Measurements from ENCODE around the gene VIL1. TPM values are rescaled to one million over a fixed set of nuclear protein-coding genes. Genes with fewer than 3 reads are reported as not detected.
A peak's percentile ranks its signal among the peaks of the same experiment; 100 is the strongest.

Gene VIL1
- total and polyA plus RNA-seq, 2 of the 13 experiments (the other 11 are each of a cell fraction or from before 2014, with no cell fraction given), result 287 to 301 TPM

GRCh38 chr2:218400930-218401881 lies 17.7 kb upstream of the VIL1 start (continued):
- TF ChIP-seq REL (CRISPR knock-in tag; conservative IDR thresholded peaks at IDR 0.05) (no peak; the same call in 1 of the 2 replicates), ZBTB39 (CRISPR knock-in tag; IDR thresholded peaks at IDR 0.05) (peak; percentile 93), MTERF4 (CRISPR knock-in tag; IDR thresholded peaks at IDR 0.05) (peak; percentile 15; the same call in 1 of the 2 replicates), NR2F2 (IDR thresholded peaks at IDR 0.05; ENCODE audit: borderline replicate concordance, low read depth) (no peak), IKZF5 (CRISPR knock-in tag; IDR thresholded peaks at IDR 0.05) (peak; percentile 87; the same call in 1 of the 2 replicates), KLF12 (CRISPR knock-in tag; IDR thresholded peaks at IDR 0.05; ENCODE audit: borderline replicate concordance) (no peak; the same call in 1 of the 2 replicates), ZBTB1 (CRISPR knock-in tag; IDR thresholded peaks at IDR 0.05; ENCODE audit: borderline replicate concordance) (no peak), SMYD3 (CRISPR knock-in tag; IDR thresholded peaks at IDR 0.05) (no peak), ZBTB20 (CRISPR knock-in tag; IDR thresholded peaks at IDR 0.05; ENCODE audit: borderline replicate concordance, low read depth) (peak; percentile 48; the same call in 1 of the 2 replicates), MTF1 (CRISPR knock-in tag; IDR thresholded peaks at IDR 0.05) (no peak), E2F1 (CRISPR knock-in tag; IDR thresholded peaks at IDR 0.05) (no peak), HDAC6 (IDR thresholded peaks at IDR 0.05; ENCODE audit: low read depth, low read length) (no peak), STAT6 (CRISPR knock-in tag; IDR thresholded peaks at IDR 0.05; ENCODE audit: borderline replicate concordance) (no peak; the same call in 1 of the 2 replicates), ZNF558 (CRISPR knock-in tag; IDR thresholded peaks at IDR 0.05; ENCODE audit: borderline replicate concordance) (peak; percentile 7; the same call in 1 of the 2 replicates), GLI4 (CRISPR knock-in tag; IDR thresholded peaks at IDR 0.05; ENCODE audit: borderline replicate concordance) (no peak), MED13 (CRISPR knock-in tag; IDR thresholded peaks at IDR 0.05) (peak; percentile 85; the same call in 1 of the 2 replicates), ARNT2 (CRISPR knock-in tag; IDR thresholded peaks at IDR 0.05; ENCODE audit: low read depth) (no peak)

All from HepG2 (cell line).